ENCODE data around the gene ADGRF5.
A peak's percentile ranks its signal among the peaks of the same experiment; 100 is the strongest.
"Not testable (repeated sequence)": the region's sequence is repeated elsewhere in the genome, so short reads cannot be mapped to it uniquely, and the experiment has no call there.

ADGRF5 gene

GRCh38 chr6:46848684-46849360, 72.9 kb downstream of the ADGRF5 start:
- DNase-seq (ENCODE audit: low spot score in 2 of 2) (peak; percentile 36 to 57), ATAC-seq (ENCODE audit: low read depth) (peak; percentile 53)
- no peak overlapping the region for H3K27ac Mint-ChIP-seq
- peak overlapping the region; percentile 61 for H3K4me3 Mint-ChIP-seq
- H3K36me3 Mint-ChIP-seq: no peaks in the 10 kb centered on the region
- H3K27me3 Mint-ChIP-seq: peaks cover 11% of the 10 kb centered on the region
- H3K9me3 Mint-ChIP-seq: peaks cover 2% of the 10 kb centered on the region
- peaks cover 10% of the 10 kb centered on the region for H3K4me1 Mint-ChIP-seq

- H3K36me3 Mint-ChIP-seq: no peaks in the 10 kb centered on the region
- H3K27me3 Mint-ChIP-seq: peaks cover 8% of the 10 kb centered on the region
- peaks cover 10% of the 10 kb centered on the region for H3K4me1 Mint-ChIP-seq
Observed at GRCh38 chr6:46845126-46845525, 76.6 kb downstream of the ADGRF5 start.

GRCh38 chr6:46842252-46842846, 79.4 kb downstream of the ADGRF5 start:
- not testable (repeated sequence) for H3K27ac Mint-ChIP-seq; H3K4me3 Mint-ChIP-seq; ATAC-seq (ENCODE audit: low read depth); H3K27me3 Mint-ChIP-seq; H3K36me3 Mint-ChIP-seq; DNase-seq (ENCODE audit: low spot score in 2 of 2); H3K4me1 Mint-ChIP-seq
- peaks cover 13% of the 10 kb centered on the region for H3K9me3 Mint-ChIP-seq

More at GRCh38 chr6:46845126-46845525, 76.6 kb downstream of the ADGRF5 start:
- Mint-ChIP-seq H3K4me3 (no peak overlapping the region), H3K9me3 (peaks cover 13% of the 10 kb centered on the region), H3K27ac (no peak overlapping the region)
- no peak for DNase-seq (ENCODE audit: low spot score in 2 of 2)
- ATAC-seq (ENCODE audit: low read depth): no peak

- ATAC-seq (ENCODE audit: low read depth): no peak
- Mint-ChIP-seq H3K27me3 (no peaks in the 10 kb centered on the region), H3K4me1 (no peaks in the 10 kb centered on the region), H3K9me3 (peaks cover 11% of the 10 kb centered on the region), H3K4me3 (no peak overlapping the region), H3K36me3 (no peaks in the 10 kb centered on the region), H3K27ac (no peak overlapping the region)
- DNase-seq (ENCODE audit: low spot score in 2 of 2): no peak
Observed at GRCh38 chr6:46838033-46838432, 83.7 kb downstream of the ADGRF5 start.

GRCh38 chr6:46834991-46835390, 86.7 kb downstream of the ADGRF5 start:
- H3K9me3 Mint-ChIP-seq; H3K4me3 Mint-ChIP-seq; H3K4me1 Mint-ChIP-seq; ATAC-seq (ENCODE audit: low read depth); DNase-seq (ENCODE audit: low spot score in 2 of 2); H3K36me3 Mint-ChIP-seq; H3K27me3 Mint-ChIP-seq; H3K27ac Mint-ChIP-seq: not testable (repeated sequence)

- not testable (repeated sequence) for H3K36me3 Mint-ChIP-seq; DNase-seq (ENCODE audit: low spot score in 2 of 2); H3K4me3 Mint-ChIP-seq; H3K27ac Mint-ChIP-seq; H3K4me1 Mint-ChIP-seq; H3K9me3 Mint-ChIP-seq; H3K27me3 Mint-ChIP-seq; ATAC-seq (ENCODE audit: low read depth)
Observed at GRCh38 chr6:46834257-46834916, 87.4 kb downstream of the ADGRF5 start.

- DNase-seq (ENCODE audit: low spot score in 2 of 2): no peak
- H3K27me3 Mint-ChIP-seq: peaks cover 2% of the 10 kb centered on the region
- no peak overlapping the region for H3K27ac Mint-ChIP-seq
- no peak for ATAC-seq (ENCODE audit: low read depth)
- no peaks in the 10 kb centered on the region for H3K36me3 Mint-ChIP-seq
- H3K4me3 Mint-ChIP-seq: no peak overlapping the region
- no peaks in the 10 kb centered on the region for H3K4me1 Mint-ChIP-seq
- no peaks in the 10 kb centered on the region for H3K9me3 Mint-ChIP-seq
Observed at GRCh38 chr6:46832816-46833215, 88.9 kb downstream of the ADGRF5 start.

- H3K27ac Mint-ChIP-seq: no peak overlapping the region
- DNase-seq (ENCODE audit: low spot score in 2 of 2) (no peak), ATAC-seq (ENCODE audit: low read depth) (no peak)
- no peak overlapping the region for H3K4me3 Mint-ChIP-seq
- peaks cover 2% of the 10 kb centered on the region for H3K27me3 Mint-ChIP-seq
- H3K4me1 Mint-ChIP-seq: no peaks in the 10 kb centered on the region
- H3K9me3 Mint-ChIP-seq: no peaks in the 10 kb centered on the region
- no peaks in the 10 kb centered on the region for H3K36me3 Mint-ChIP-seq
Observed at GRCh38 chr6:46828939-46829338, 92.8 kb downstream of the ADGRF5 start.

- no peak for ATAC-seq (ENCODE audit: low read depth)
- Mint-ChIP-seq H3K27me3 (peaks cover 2% of the 10 kb centered on the region), H3K4me1 (no peaks in the 10 kb centered on the region), H3K9me3 (no peaks in the 10 kb centered on the region), H3K27ac (no peak overlapping the region), H3K36me3 (no peaks in the 10 kb centered on the region), H3K4me3 (no peak overlapping the region)
- DNase-seq (ENCODE audit: low spot score in 2 of 2): no peak
Observed at GRCh38 chr6:46821458-46821881, 100.3 kb downstream of the ADGRF5 start.

GRCh38 chr6:46819561-46819960, 102.2 kb downstream of the ADGRF5 start:
- H3K9me3 Mint-ChIP-seq: peaks cover 1% of the 10 kb centered on the region
- H3K27me3 Mint-ChIP-seq: peaks cover 5% of the 10 kb centered on the region
- no peaks in the 10 kb centered on the region for H3K36me3 Mint-ChIP-seq
- no peak overlapping the region for H3K4me3 Mint-ChIP-seq
- no peaks in the 10 kb centered on the region for H3K4me1 Mint-ChIP-seq
- DNase-seq (ENCODE audit: low spot score in 2 of 2): no peak
- H3K27ac Mint-ChIP-seq: no peak overlapping the region
- no peak for ATAC-seq (ENCODE audit: low read depth)

GRCh38 chr6:46816626-46817025, 105.1 kb downstream of the ADGRF5 start:
- Mint-ChIP-seq H3K27me3 (peaks cover 7% of the 10 kb centered on the region), H3K4me3 (no peak overlapping the region), H3K27ac (no peak overlapping the region), H3K9me3 (peaks cover 3% of the 10 kb centered on the region), H3K4me1 (no peaks in the 10 kb centered on the region), H3K36me3 (peaks cover 2% of the 10 kb centered on the region)
- ATAC-seq (ENCODE audit: low read depth) (no peak), DNase-seq (ENCODE audit: low spot score in 2 of 2) (no peak)

- Mint-ChIP-seq H3K4me3 (no peak overlapping the region), H3K36me3 (peaks cover 2% of the 10 kb centered on the region), H3K27me3 (peaks cover 12% of the 10 kb centered on the region), H3K9me3 (peaks cover 4% of the 10 kb centered on the region), H3K27ac (no peak overlapping the region), H3K4me1 (no peaks in the 10 kb centered on the region)
- DNase-seq (ENCODE audit: low spot score in 2 of 2) (no peak), ATAC-seq (ENCODE audit: low read depth) (no peak)
Observed at GRCh38 chr6:46815130-46815529, 106.6 kb downstream of the ADGRF5 start.

- H3K4me1 Mint-ChIP-seq: no peaks in the 10 kb centered on the region
- peaks cover 6% of the 10 kb centered on the region for H3K9me3 Mint-ChIP-seq
- H3K36me3 Mint-ChIP-seq: peaks cover 2% of the 10 kb centered on the region
- peaks cover 16% of the 10 kb centered on the region for H3K27me3 Mint-ChIP-seq
- no peak overlapping the region for H3K27ac Mint-ChIP-seq
- H3K4me3 Mint-ChIP-seq: no peak overlapping the region
- no peak for DNase-seq (ENCODE audit: low spot score in 2 of 2)
- no peak for ATAC-seq (ENCODE audit: low read depth)
Observed at GRCh38 chr6:46808806-46809205, 112.9 kb downstream of the ADGRF5 start.
